Activated CD4-positive, alpha-beta T cell treated with anti-CD3 and anti-CD28 coated beads, Interleukin-2, amount 50 U/mL, for 1 hour (primary cell): Measurements from ENCODE around the gene CCDC9B.

Source experiments
- DNase-seq: peaks from one replicate; pipeline ENCODE4 v3.0.0-alpha.2; 2020

CCDC9B gene

GRCh38 chr15:40365016-40365415 is 24.3 kb upstream of the CCDC9B start:
- DNase-seq = no peak

- no peak for DNase-seq
These were observed 23.5 kb upstream of the CCDC9B start for GRCh38 chr15:40364251-40364650.

- DNase-seq = no peak
These were observed 22.9 kb upstream of the CCDC9B start for GRCh38 chr15:40363611-40364010.

- DNase-seq = no peak
These were observed 20.9 kb upstream of the CCDC9B start for GRCh38 chr15:40361640-40362039.

GRCh38 chr15:40360015-40360414 is 19.3 kb upstream of the CCDC9B start:
- DNase-seq = no peak

- DNase-seq = no peak
These were observed 18.0 kb upstream of the CCDC9B start for GRCh38 chr15:40358471-40359353.

- peak; percentile 89 for DNase-seq
These were observed 17.2 kb upstream of the CCDC9B start, which contains the start of gene DISP2 for GRCh38 chr15:40357723-40358470. DISP2 (plus strand) TSS chr15:40358219; CDS start chr15:40358322, 103 bp downstream.

GRCh38 chr15:40357246-40357645 is 16.5 kb upstream of the CCDC9B start:
- no peak for DNase-seq

GRCh38 chr15:40355976-40356585 is 15.3 kb upstream of the CCDC9B start:
- no peak for DNase-seq

GRCh38 chr15:40354408-40355171 is 13.9 kb upstream of the CCDC9B start:
- DNase-seq = no peak

- DNase-seq = no peak
These were observed 13.0 kb upstream of the CCDC9B start for GRCh38 chr15:40353697-40354096.

GRCh38 chr15:40352281-40352901 is 11.7 kb upstream of the CCDC9B start:
- DNase-seq = no peak

GRCh38 chr15:40349163-40349562 is 8.4 kb upstream of the CCDC9B start:
- no peak for DNase-seq

GRCh38 chr15:40348474-40348870 is 7.7 kb upstream of the CCDC9B start:
- no peak for DNase-seq

GRCh38 chr15:40347559-40348473 is 7.1 kb upstream of the CCDC9B start:
- DNase-seq = no peak

- no peak for DNase-seq
These were observed 6.1 kb upstream of the CCDC9B start for GRCh38 chr15:40346579-40347558.

GRCh38 chr15:40345867-40346578 is 5.3 kb upstream of the CCDC9B start:
- DNase-seq = no peak

GRCh38 chr15:40345225-40345866 is 4.6 kb upstream of the CCDC9B start:
- no peak for DNase-seq
